HepG2 (cell line): ENCODE measurements around the gene PAN3. TPM values are rescaled to one million over a fixed set of nuclear protein-coding genes. Genes with fewer than 3 reads are reported as not detected.

Experiments used
- CBX5 ChIP-seq: sonication (generic); formaldehyde crosslinking; IDR thresholded peaks from 2 replicates; pipeline ENCODE4 v1.4.0; 2020; ENCODE audit warnings: missing genetic modification reagents, borderline replicate concordance
- CC2D1A ChIP-seq: sonication (generic); formaldehyde crosslinking; IDR thresholded peaks from 2 replicates; pipeline ENCODE4 v1.8.1; 2023; ENCODE audit warnings: mild to moderate bottlenecking, missing genetic modification reagents
- CEBPB ChIP-seq: IDR thresholded peaks from 2 replicates; pipeline ENCODE4 v1.6.1; 2011; ENCODE audit warnings: low read depth, low read length, improper control_type of control experiment, borderline replicate concordance
- DNMT3B ChIP-seq: conservative IDR thresholded peaks from 2 replicates; pipeline ENCODE4 v1.6.1; 2016; ENCODE audit warnings: missing biosample characterization, control low read depth
- FOXA1 ChIP-seq, 2 experiments: fragments of 450-650 bp in 1 of 2; sonication (generic) in 1 of 2; formaldehyde crosslinking in 1 of 2; IDR thresholded peaks; 2 replicates each; pipeline versions ENCODE4 v1.4.0 to v1.6.1; 2016 to 2020; ENCODE audit warnings: missing genetic modification reagents in 1 of 2
- FOXJ3 ChIP-seq: sonication (generic); formaldehyde crosslinking; IDR thresholded peaks from 2 replicates; pipeline ENCODE4 v1.4.0; 2020; ENCODE audit warnings: missing genetic modification reagents, mild to moderate bottlenecking, borderline replicate concordance
- GABPA ChIP-seq, 2 experiments: IDR thresholded peaks; 2 replicates each; pipeline ENCODE4 v1.6.1; 2011 to 2016; ENCODE audit warnings: low read depth in 2 of 2, low read length in 1 of 2, missing biosample characterization in 1 of 2, missing genetic modification characterization in 1 of 2
- HBP1 ChIP-seq: IDR thresholded peaks from 2 replicates; pipeline ENCODE4 v1.6.1; 2016; ENCODE audit warnings: low read depth, control low read depth
- JDP2 ChIP-seq: sonication (generic); formaldehyde crosslinking; IDR thresholded peaks from 2 replicates; pipeline ENCODE4 v1.8.1; 2022; ENCODE audit warnings: missing genetic modification reagents, borderline replicate concordance
- KAT2B ChIP-seq: fragments of 150-350 bp; IDR thresholded peaks from 2 replicates; pipeline ENCODE4 v1.6.1; 2014; ENCODE audit warnings: low read depth, low read length, borderline replicate concordance
- MAX ChIP-seq: IDR thresholded peaks from 2 replicates; pipeline ENCODE4 v1.6.1; 2012; ENCODE audit warnings: inconsistent platforms
- TAF1 ChIP-seq: sonication (generic); formaldehyde crosslinking; IDR thresholded peaks from 2 replicates; pipeline ENCODE4 v1.4.0; 2020; ENCODE audit warnings: missing genetic modification reagents
- TBL1XR1 ChIP-seq: fragments of 150-350 bp; IDR thresholded peaks from 2 replicates; pipeline ENCODE4 v1.6.1; 2014; ENCODE audit warnings: borderline replicate concordance, low read length; ENCODE audit not compliant: partially characterized antibody
- TBX3 ChIP-seq: fragments of 450-650 bp; IDR thresholded peaks from 2 replicates; pipeline ENCODE4 v1.6.1; 2017; ENCODE audit warnings: antibody characterized with exemption, mild to moderate bottlenecking, inconsistent platforms, borderline replicate concordance
- WIZ ChIP-seq: sonication (generic); formaldehyde crosslinking; IDR thresholded peaks from 2 replicates; pipeline ENCODE4 v1.5.1; 2020; ENCODE audit warnings: mild to moderate bottlenecking, missing genetic modification reagents
- ZBTB38 ChIP-seq: sonication (generic); formaldehyde crosslinking; IDR thresholded peaks from 2 replicates; pipeline ENCODE4 v1.5.1; 2020; ENCODE audit warnings: mild to moderate bottlenecking, missing genetic modification reagents
- ZBTB7A ChIP-seq: sonication (generic); formaldehyde crosslinking; IDR thresholded peaks from 2 replicates; pipeline ENCODE4 v1.8.0; 2022; ENCODE audit warnings: mild to moderate bottlenecking, missing genetic modification reagents
- ZNF331 ChIP-seq: sonication (generic); formaldehyde crosslinking; IDR thresholded peaks from 2 replicates; pipeline ENCODE4 v1.4.0; 2020; ENCODE audit warnings: missing genetic modification reagents
- ZNF354B ChIP-seq: sonication (generic); formaldehyde crosslinking; IDR thresholded peaks from 2 replicates; pipeline ENCODE4 v1.8.0; 2022; ENCODE audit warnings: mild to moderate bottlenecking, missing genetic modification reagents
- ZNF737 ChIP-seq: sonication (generic); formaldehyde crosslinking; IDR thresholded peaks from 2 replicates; pipeline ENCODE4 v1.5.0; 2020; ENCODE audit warnings: missing genetic modification reagents, mild to moderate bottlenecking, borderline replicate concordance
- ZNF790 ChIP-seq: sonication (generic); formaldehyde crosslinking; IDR thresholded peaks from 2 replicates; pipeline ENCODE4 v1.8.0; 2022; ENCODE audit warnings: missing genetic modification reagents, mild to moderate bottlenecking, borderline replicate concordance
- polyA plus RNA-seq, 8 experiments: library from polyadenylated mRNA; depleted of rRNA in 3 of 8; stranded (reverse) in 7 of 8; unstranded in 1 of 8; fragments of >200 nt; fragmentation: Illumina TruSeq in 4 of 8; extraction: Trizol in 4 of 8; gene quantifications; 2 replicates each; pipeline versions ENCODE4 v1.2.1 to v1.2.3, GENCODE V29; 2011 to 2016; ENCODE audit warnings: low read depth in 4 of 8, missing spikeins in 1 of 8, mixed read lengths in 1 of 8; ENCODE audit not compliant: insufficient read depth in 1 of 8
- total RNA-seq, 5 experiments: library from RNA; depleted of rRNA; stranded (reverse); fragments of >200 nt; fragmentation: Illumina TruSeq; extraction: Trizol; gene quantifications; 2 replicates each; pipeline ENCODE4 v1.2.3, GENCODE V29; 2016; ENCODE audit warnings: low read depth in 1 of 5
- TF ChIP-seq, protein P1 (sequence below): sonication (generic); formaldehyde crosslinking; IDR thresholded peaks from 2 replicates; pipeline ENCODE4 v1.8.0; 2022; ENCODE audit warnings: mild to moderate bottlenecking, missing genetic modification reagents; ENCODE audit not compliant: insufficient replicate concordance
- TF ChIP-seq, protein P2 (sequence below): IDR thresholded peaks from 2 replicates; pipeline ENCODE4 v1.4.0; 2020; ENCODE audit warnings: mild to moderate bottlenecking, missing genetic modification reagents
- TF ChIP-seq, protein P3 (sequence below): IDR thresholded peaks from 2 replicates; pipeline ENCODE4 v1.6.1; 2016

The PAN3 gene
- total and polyA plus RNA-seq, 2 of the 13 experiments (the other 11 are each of a cell fraction or from before 2014, with no cell fraction given): 9.7 to 10.6 TPM

DNA sequence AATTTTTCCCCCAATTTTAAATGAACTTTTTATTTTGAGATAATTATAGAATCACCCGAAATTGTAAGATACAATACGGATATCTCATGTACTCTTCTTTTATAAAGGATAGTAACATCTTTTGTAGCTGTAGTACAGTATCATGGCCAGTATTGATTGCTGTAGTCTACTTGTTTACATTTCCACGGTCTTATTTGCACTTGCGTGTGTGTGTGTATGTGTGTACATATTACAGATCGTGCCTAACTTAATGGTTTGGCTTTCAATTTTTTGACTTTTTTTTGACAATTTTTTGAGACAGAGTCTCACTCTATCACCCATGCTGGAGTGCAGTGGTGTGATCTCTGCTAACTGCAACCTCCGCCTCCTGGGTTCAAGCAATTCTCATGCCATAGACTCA, 6.7 kb downstream of the PAN3 start (continued):
- TF ChIP-seq KAT2B (peak; percentile 72), CBX5 (CRISPR knock-in tag) (no peak), MAX (no peak), CEBPB (no peak), ZNF354B (no peak), FOXJ3 (CRISPR knock-in tag) (peak; percentile 81; the same call in 1 of the 2 replicates), DNMT3B (CRISPR knock-in tag) (no peak), CC2D1A (no peak), ZNF790 (CRISPR knock-in tag) (no peak), ZNF331 (CRISPR knock-in tag) (peak; percentile 62; the same call in 1 of the 2 replicates), WIZ (no peak), GABPA (IDR thresholded peaks at IDR 0.05; ENCODE audit: low read depth, low read length) (no peak), GABPA (CRISPR knock-in tag; IDR thresholded peaks at IDR 0.05; ENCODE audit: low read depth) (0 out of 2 replicates have a peak, but pooled peaks have one; percentile 22), TBL1XR1 (no peak), FOXA1 (IDR thresholded peaks at IDR 0.05) (peak; percentile 99), FOXA1 (CRISPR knock-in tag; IDR thresholded peaks at IDR 0.05) (peak; percentile 97), ZBTB7A (CRISPR knock-in tag) (no peak), ZNF737 (no peak), TAF1 (CRISPR knock-in tag) (no peak), JDP2 (CRISPR knock-in tag) (no peak), ZBTB38 (CRISPR knock-in tag) (no peak), TBX3 (peak; percentile 80; the same call in 1 of the 2 replicates), HBP1 (no peak)
- TF ChIP-seq, protein P1, sequence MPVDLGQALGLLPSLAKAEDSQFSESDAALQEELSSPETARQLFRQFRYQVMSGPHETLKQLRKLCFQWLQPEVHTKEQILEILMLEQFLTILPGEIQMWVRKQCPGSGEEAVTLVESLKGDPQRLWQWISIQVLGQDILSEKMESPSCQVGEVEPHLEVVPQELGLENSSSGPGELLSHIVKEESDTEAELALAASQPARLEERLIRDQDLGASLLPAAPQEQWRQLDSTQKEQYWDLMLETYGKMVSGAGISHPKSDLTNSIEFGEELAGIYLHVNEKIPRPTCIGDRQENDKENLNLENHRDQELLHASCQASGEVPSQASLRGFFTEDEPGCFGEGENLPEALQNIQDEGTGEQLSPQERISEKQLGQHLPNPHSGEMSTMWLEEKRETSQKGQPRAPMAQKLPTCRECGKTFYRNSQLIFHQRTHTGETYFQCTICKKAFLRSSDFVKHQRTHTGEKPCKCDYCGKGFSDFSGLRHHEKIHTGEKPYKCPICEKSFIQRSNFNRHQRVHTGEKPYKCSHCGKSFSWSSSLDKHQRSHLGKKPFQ (CRISPR knock-in tag): no peak
- TF ChIP-seq, protein P2, sequence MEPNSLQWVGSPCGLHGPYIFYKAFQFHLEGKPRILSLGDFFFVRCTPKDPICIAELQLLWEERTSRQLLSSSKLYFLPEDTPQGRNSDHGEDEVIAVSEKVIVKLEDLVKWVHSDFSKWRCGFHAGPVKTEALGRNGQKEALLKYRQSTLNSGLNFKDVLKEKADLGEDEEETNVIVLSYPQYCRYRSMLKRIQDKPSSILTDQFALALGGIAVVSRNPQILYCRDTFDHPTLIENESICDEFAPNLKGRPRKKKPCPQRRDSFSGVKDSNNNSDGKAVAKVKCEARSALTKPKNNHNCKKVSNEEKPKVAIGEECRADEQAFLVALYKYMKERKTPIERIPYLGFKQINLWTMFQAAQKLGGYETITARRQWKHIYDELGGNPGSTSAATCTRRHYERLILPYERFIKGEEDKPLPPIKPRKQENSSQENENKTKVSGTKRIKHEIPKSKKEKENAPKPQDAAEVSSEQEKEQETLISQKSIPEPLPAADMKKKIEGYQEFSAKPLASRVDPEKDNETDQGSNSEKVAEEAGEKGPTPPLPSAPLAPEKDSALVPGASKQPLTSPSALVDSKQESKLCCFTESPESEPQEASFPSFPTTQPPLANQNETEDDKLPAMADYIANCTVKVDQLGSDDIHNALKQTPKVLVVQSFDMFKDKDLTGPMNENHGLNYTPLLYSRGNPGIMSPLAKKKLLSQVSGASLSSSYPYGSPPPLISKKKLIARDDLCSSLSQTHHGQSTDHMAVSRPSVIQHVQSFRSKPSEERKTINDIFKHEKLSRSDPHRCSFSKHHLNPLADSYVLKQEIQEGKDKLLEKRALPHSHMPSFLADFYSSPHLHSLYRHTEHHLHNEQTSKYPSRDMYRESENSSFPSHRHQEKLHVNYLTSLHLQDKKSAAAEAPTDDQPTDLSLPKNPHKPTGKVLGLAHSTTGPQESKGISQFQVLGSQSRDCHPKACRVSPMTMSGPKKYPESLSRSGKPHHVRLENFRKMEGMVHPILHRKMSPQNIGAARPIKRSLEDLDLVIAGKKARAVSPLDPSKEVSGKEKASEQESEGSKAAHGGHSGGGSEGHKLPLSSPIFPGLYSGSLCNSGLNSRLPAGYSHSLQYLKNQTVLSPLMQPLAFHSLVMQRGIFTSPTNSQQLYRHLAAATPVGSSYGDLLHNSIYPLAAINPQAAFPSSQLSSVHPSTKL (CRISPR knock-in tag): peak; percentile 66
- TF ChIP-seq, protein P3, sequence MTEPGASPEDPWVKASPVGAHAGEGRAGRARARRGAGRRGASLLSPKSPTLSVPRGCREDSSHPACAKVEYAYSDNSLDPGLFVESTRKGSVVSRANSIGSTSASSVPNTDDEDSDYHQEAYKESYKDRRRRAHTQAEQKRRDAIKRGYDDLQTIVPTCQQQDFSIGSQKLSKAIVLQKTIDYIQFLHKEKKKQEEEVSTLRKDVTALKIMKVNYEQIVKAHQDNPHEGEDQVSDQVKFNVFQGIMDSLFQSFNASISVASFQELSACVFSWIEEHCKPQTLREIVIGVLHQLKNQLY (CRISPR knock-in tag): no peak
